Sigmoid colon (tissue), 7 donors: Measurements from ENCODE around the gene DCDC1. TPM values are rescaled to one million over a fixed set of nuclear protein-coding genes. Genes with fewer than 3 reads are reported as not detected.

Experiments
- DNase-seq: peaks from one replicate; pipeline ENCODE4 v3.0.0-alpha.2; 2019
- H3K27ac ChIP-seq, 4 donors: fragments of 200-600 bp; sonication (generic); one replicate each; pipeline ENCODE4 v1.5.1; 2016 to 2019; ENCODE audit warnings: mild to moderate bottlenecking in 1 of 4
- H3K27me3 ChIP-seq, 3 donors: fragments of 200-600 bp; sonication (generic); one replicate each; pipeline ENCODE4 v1.5.1; 2019; ENCODE audit warnings: mild to moderate bottlenecking in 1 of 3
- H3K36me3 ChIP-seq, 4 donors: fragments of 200-600 bp; sonication (generic); one replicate each; pipeline ENCODE4 v1.5.1; 2016 to 2019
- H3K4me1 ChIP-seq, 4 donors: fragments of 200-600 bp; sonication (generic); one replicate each; pipeline ENCODE4 v1.5.1; 2017 to 2019
- H3K4me3 ChIP-seq, 4 donors: fragments of 200-600 bp; sonication (generic); one replicate each; pipeline ENCODE4 v1.5.1; 2017 to 2019; ENCODE audit warnings: mild to moderate bottlenecking in 2 of 4, moderate library complexity in 1 of 4
- H3K9me3 ChIP-seq, 4 donors: fragments of 200-600 bp in 3 of 4; sonication (generic) in 3 of 4; one replicate each; pipeline versions ENCODE4 v1.5.1 to v1.6.1; 2013 to 2019
- EP300 ChIP-seq, 4 donors: sonication (generic); formaldehyde crosslinking; IDR thresholded peaks; one replicate each; pipeline ENCODE4 v1.6.1; 2017; ENCODE audit warnings: antibody characterized with exemption in 4 of 4
- POLR2A ChIP-seq, 2 donors: fragments of 450-650 bp; IDR thresholded peaks; one replicate each; pipeline ENCODE4 v1.6.1; 2016; ENCODE audit warnings: antibody characterized with exemption in 2 of 2, mild to moderate bottlenecking in 2 of 2, moderate library complexity in 2 of 2
- POLR2AphosphoS5 ChIP-seq, 4 donors: sonication (generic); formaldehyde crosslinking; IDR thresholded peaks; one replicate each; pipeline ENCODE4 v1.6.1; 2017; ENCODE audit warnings: antibody characterized with exemption in 4 of 4
- WGBS, 2 donors: extraction: QIAGEN DNeasy Blood & Tissue Kit; methylation state at CpG; one replicate each; pipeline ENCODE4 v1.1.7; 2013; 5-methylcytosine and 5-hydroxymethylcytosine counted together
- intact Hi-C: fragments of 100-400 bp; cut with DNase I; formaldehyde crosslinking; loops from one replicate; pipeline ENCODE4 v1.15.1; 2023
- polyA plus RNA-seq, 3 donors: library from polyadenylated mRNA; stranded (reverse); fragments of 200-250 nt; gene quantifications; one replicate each; pipeline ENCODE4 v1.2.3, GENCODE V29; 2013
- total RNA-seq, 4 donors: library from RNA; depleted of rRNA; stranded (reverse); fragments of >200 nt; gene quantifications; one replicate each; pipeline ENCODE4 v1.1.0, GENCODE V29; 2016
- TF ChIP-seq, protein P1 (sequence below), 4 experiments: fragments of 450-650 bp in 3 of 4; fragments of 200-600 bp in 1 of 4; IDR thresholded peaks; one replicate each; pipeline ENCODE4 v1.5.1; 2016 to 2019; ENCODE audit warnings: antibody characterized with exemption in 4 of 4, mild to moderate bottlenecking in 3 of 4, moderate library complexity in 2 of 4
- donor health status: healthy with polysubstance abuse.
- donor health status: Bipolar disorder and iron deficiency.
- donor health status: healthy.

The DCDC1 gene
- total and polyA plus RNA-seq, 7 donors: 0.06 to 1.1 (median 0.30) TPM; not detected in 3

- intact Hi-C loops: no loop called here
- Histone ChIP-seq H3K4me3 (no peak overlapping the region), H3K4me1 (no peaks in the 10 kb centered on the region), H3K9me3 (no peaks in the 10 kb centered on the region), H3K36me3 (no peaks in the 10 kb centered on the region), H3K27me3 (no peaks in the 10 kb centered on the region), H3K27ac (no peak overlapping the region)
- TF ChIP-seq POLR2AphosphoS5 (IDR thresholded peaks at IDR 0.05): no peak
- TF ChIP-seq, protein P1, sequence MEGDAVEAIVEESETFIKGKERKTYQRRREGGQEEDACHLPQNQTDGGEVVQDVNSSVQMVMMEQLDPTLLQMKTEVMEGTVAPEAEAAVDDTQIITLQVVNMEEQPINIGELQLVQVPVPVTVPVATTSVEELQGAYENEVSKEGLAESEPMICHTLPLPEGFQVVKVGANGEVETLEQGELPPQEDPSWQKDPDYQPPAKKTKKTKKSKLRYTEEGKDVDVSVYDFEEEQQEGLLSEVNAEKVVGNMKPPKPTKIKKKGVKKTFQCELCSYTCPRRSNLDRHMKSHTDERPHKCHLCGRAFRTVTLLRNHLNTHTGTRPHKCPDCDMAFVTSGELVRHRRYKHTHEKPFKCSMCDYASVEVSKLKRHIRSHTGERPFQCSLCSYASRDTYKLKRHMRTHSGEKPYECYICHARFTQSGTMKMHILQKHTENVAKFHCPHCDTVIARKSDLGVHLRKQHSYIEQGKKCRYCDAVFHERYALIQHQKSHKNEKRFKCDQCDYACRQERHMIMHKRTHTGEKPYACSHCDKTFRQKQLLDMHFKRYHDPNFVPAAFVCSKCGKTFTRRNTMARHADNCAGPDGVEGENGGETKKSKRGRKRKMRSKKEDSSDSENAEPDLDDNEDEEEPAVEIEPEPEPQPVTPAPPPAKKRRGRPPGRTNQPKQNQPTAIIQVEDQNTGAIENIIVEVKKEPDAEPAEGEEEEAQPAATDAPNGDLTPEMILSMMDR (IDR thresholded peaks at IDR 0.05): no peak
- no peak for DNase-seq
These were observed 101.8 kb downstream of the DCDC1 start for GRCh38 chr11:31267720-31268119.

DNA sequence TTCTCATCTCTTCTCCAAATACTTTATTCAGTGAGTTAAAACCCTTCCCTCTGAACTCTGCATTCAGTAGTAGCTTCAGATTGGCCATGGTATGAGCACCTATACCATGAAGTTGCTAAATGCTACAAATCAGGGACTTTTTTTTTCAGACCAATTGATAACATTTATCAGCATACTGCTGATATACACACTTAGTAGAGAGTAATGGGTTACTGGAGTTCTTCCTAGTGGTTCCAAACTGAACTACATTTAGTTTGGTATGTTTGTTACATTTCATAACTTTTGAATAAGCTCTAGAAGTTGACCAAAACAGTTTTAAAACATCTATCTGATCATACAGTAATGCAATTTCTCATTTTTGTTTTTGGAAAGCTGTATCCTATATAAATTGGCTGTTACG, 104.7 kb downstream of the DCDC1 start:
- intact Hi-C loops: no loop called here
- no peak for DNase-seq
- no peak overlapping the region for H3K4me3 ChIP-seq
- WGBS, 2 donors: 93 to 95% methylated on average over 1 of the region's 1 CpG
- TF ChIP-seq EP300 (IDR thresholded peaks at IDR 0.05) (no peak), POLR2A (IDR thresholded peaks at IDR 0.05) (no peak), POLR2AphosphoS5 (IDR thresholded peaks at IDR 0.05) (no peak)
- TF ChIP-seq, protein P1 (IDR thresholded peaks at IDR 0.05): no peak
- no peaks in the 10 kb centered on the region for H3K27me3 ChIP-seq
- H3K36me3 ChIP-seq: no peaks in the 10 kb centered on the region
- no peak overlapping the region for H3K27ac ChIP-seq
- H3K4me1 ChIP-seq: no peaks in the 10 kb centered on the region
- no peaks in the 10 kb centered on the region for H3K9me3 ChIP-seq

DNA sequence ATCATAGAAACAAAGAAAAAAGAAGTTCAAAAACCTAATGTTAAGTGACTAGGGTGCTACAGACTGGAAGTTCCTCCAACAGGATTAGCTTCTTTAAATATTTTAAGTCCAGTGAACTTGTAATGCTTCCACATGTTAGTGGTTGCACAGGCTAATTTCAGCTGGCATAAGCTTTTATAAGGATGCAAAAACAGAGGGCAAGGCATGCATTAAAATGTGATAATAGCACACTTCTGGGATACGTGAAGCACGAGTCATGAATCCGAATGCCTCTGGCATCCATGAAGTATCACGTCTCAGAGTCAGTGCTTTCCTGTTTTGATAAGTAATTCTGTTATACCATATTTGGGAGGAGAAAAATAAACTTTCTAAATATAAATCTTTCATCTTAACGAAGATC, 106.8 kb downstream of the DCDC1 start:
- Histone ChIP-seq H3K9me3 (no peaks in the 10 kb centered on the region), H3K4me1 (no peaks in the 10 kb centered on the region), H3K27me3 (no peaks in the 10 kb centered on the region), H3K27ac (no peak overlapping the region), H3K36me3 (no peaks in the 10 kb centered on the region), H3K4me3 (no peak overlapping the region)
- TF ChIP-seq POLR2AphosphoS5 (IDR thresholded peaks at IDR 0.05) (no peak), EP300 (IDR thresholded peaks at IDR 0.05) (no peak), POLR2A (IDR thresholded peaks at IDR 0.05) (no peak)
- TF ChIP-seq, protein P1 (IDR thresholded peaks at IDR 0.05): no peak
- WGBS, 2 donors: 75 to 78% methylated on average over 5 of the region's 5 CpGs
- no peak for DNase-seq
- intact Hi-C loops: no loop called here

DNA sequence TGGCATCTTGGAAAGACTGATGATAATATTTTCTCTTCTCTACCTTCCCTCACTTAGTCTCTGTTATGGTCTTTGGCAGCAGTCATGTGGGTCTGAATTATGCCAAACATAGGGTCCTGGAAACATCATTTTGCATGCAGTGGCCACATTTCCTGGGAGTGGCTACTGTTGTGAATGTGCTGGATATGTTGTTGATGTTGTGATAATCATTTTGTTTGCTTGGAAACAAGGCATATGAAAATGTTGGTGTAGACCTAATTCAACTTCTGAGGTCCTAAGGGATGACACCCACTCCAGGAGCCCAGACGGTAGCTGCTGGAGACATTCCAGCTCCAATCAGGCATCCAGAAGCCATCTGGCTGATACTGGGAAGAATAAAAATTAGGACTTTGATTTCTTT, 109.7 kb downstream of the DCDC1 start:
- no peak for DNase-seq
- no peak overlapping the region for H3K4me3 ChIP-seq
- no peaks in the 10 kb centered on the region for H3K9me3 ChIP-seq
- 42 to 79% methylated on average over 1 of the region's 1 CpG for WGBS, 2 donors
- no peaks in the 10 kb centered on the region for H3K4me1 ChIP-seq
- no peaks in the 10 kb centered on the region for H3K36me3 ChIP-seq
- no peak overlapping the region for H3K27ac ChIP-seq
- intact Hi-C loops: no loop called here
- H3K27me3 ChIP-seq: no peaks in the 10 kb centered on the region
- TF ChIP-seq, protein P1 (IDR thresholded peaks at IDR 0.05): no peak
- TF ChIP-seq POLR2A (IDR thresholded peaks at IDR 0.05) (no peak), POLR2AphosphoS5 (IDR thresholded peaks at IDR 0.05) (no peak), EP300 (IDR thresholded peaks at IDR 0.05) (no peak)

DNA sequence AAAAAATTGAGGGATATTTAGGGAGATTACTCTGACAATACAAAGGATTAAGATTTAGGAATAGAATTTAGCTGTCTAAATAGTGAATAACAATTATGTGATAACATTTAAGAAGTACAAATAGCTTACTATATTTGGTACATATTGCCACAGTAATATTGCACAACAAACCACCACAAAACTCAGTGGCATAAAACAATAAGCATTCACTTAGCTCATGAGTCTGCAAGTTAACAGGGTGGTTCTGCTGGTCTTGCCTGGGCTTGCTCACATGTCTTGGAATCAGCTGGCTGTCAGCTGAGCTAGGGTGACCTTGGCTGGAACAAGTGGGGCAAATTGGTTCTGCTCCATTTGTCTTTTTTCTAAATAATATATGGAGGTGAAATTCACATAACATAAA, 115.1 kb downstream of the DCDC1 start:
- no peaks in the 10 kb centered on the region for H3K9me3 ChIP-seq
- no peaks in the 10 kb centered on the region for H3K4me1 ChIP-seq
- DNase-seq: no peak
- no peaks in the 10 kb centered on the region for H3K36me3 ChIP-seq
- no peak overlapping the region for H3K4me3 ChIP-seq
- TF ChIP-seq POLR2A (IDR thresholded peaks at IDR 0.05) (no peak), EP300 (IDR thresholded peaks at IDR 0.05) (no peak), POLR2AphosphoS5 (IDR thresholded peaks at IDR 0.05) (no peak)
- TF ChIP-seq, protein P1 (IDR thresholded peaks at IDR 0.05): no peak
- intact Hi-C loops: no loop called here
- no peak overlapping the region for H3K27ac ChIP-seq
- no peaks in the 10 kb centered on the region for H3K27me3 ChIP-seq
